ENCODE measurements around the gene IL33.

The IL33 gene

GRCh38 chr9:6216951-6217350 lies 1.3 kb downstream of the IL33 start:
- no peak for DNase-seq (ENCODE audit: low read depth)

- peak; percentile 77 for DNase-seq (ENCODE audit: low read depth)
Measured at GRCh38 chr9:6218099-6218502, 2.5 kb downstream of the IL33 start.

GRCh38 chr9:6219040-6219439 lies 3.4 kb downstream of the IL33 start:
- DNase-seq (ENCODE audit: low read depth): no peak

- no peak for DNase-seq (ENCODE audit: low read depth)
Measured at GRCh38 chr9:6219981-6220380, 4.4 kb downstream of the IL33 start.

GRCh38 chr9:6224393-6225154 lies 9.0 kb downstream of the IL33 start:
- no peak for DNase-seq (ENCODE audit: low read depth)

GRCh38 chr9:6226696-6227095 lies 11.1 kb downstream of the IL33 start:
- DNase-seq (ENCODE audit: low read depth): peak; percentile 81

- no peak for DNase-seq (ENCODE audit: low read depth)
Measured at GRCh38 chr9:6229186-6229585, 13.6 kb downstream of the IL33 start.

GRCh38 chr9:6229619-6230018 lies 14.0 kb downstream of the IL33 start:
- DNase-seq (ENCODE audit: low read depth): peak; percentile 75

GRCh38 chr9:6230037-6230780 lies 14.6 kb downstream of the IL33 start:
- peak; percentile 80 for DNase-seq (ENCODE audit: low read depth)

GRCh38 chr9:6232336-6232945 lies 16.8 kb downstream of the IL33 start:
- DNase-seq (ENCODE audit: low read depth): no peak

GRCh38 chr9:6234014-6234413 lies 18.4 kb downstream of the IL33 start:
- no peak for DNase-seq (ENCODE audit: low read depth)

GRCh38 chr9:6237267-6237666 lies 21.7 kb downstream of the IL33 start:
- no peak for DNase-seq (ENCODE audit: low read depth)

- no peak for DNase-seq (ENCODE audit: low read depth)
Measured at GRCh38 chr9:6239048-6239461, 23.4 kb downstream of the IL33 start.

- DNase-seq (ENCODE audit: low read depth): no peak
Measured at GRCh38 chr9:6239694-6240093, 24.1 kb downstream of the IL33 start.

- no peak for DNase-seq (ENCODE audit: low read depth)
Measured at GRCh38 chr9:6243746-6244145, 28.1 kb downstream of the IL33 start.

- DNase-seq (ENCODE audit: low read depth): peak; percentile 66
Measured at GRCh38 chr9:6247266-6247665, 31.7 kb downstream of the IL33 start.

GRCh38 chr9:6268826-6269397 lies 53.3 kb downstream of the IL33 start:
- peak; percentile 10 for DNase-seq (ENCODE audit: low read depth)

GRCh38 chr9:6270896-6271295 lies 55.3 kb downstream of the IL33 start:
- DNase-seq (ENCODE audit: low read depth): no peak

- no peak for DNase-seq (ENCODE audit: low read depth)
Measured at GRCh38 chr9:6271508-6272228, 56.1 kb downstream of the IL33 start.

GRCh38 chr9:6272229-6272598 lies 56.6 kb downstream of the IL33 start:
- peak; percentile 98 for DNase-seq (ENCODE audit: low read depth)

- DNase-seq (ENCODE audit: low read depth): no peak
Measured at GRCh38 chr9:6277417-6277816, 61.8 kb downstream of the IL33 start.

GRCh38 chr9:6301858-6302257 lies 86.3 kb downstream of the IL33 start:
- no peak for DNase-seq (ENCODE audit: low read depth)
